ENCODE results near the gene MND1.

Gene MND1

DNA sequence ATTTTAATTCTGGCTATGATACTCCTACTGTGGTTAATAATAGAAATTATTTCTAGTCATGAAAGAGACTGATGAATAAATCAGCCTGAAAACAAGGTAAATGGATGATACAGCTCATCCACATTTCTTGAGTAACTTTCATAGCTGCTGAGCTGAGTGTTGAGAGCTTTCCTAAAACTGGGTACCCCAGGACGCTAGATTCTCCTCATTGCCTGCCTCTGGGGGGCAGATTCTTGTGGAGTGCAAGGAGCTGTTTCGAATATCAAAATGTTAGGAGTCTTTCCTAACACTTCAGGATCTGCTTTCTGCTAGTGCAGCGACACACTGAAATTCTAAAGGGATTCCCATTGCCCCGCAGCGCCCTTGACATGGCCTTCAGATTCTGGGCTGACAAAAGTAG, 2.1 kb downstream of the MND1 start:
- no peak for DNase-seq (ENCODE audit: low read depth in 2 of 2)

DNA sequence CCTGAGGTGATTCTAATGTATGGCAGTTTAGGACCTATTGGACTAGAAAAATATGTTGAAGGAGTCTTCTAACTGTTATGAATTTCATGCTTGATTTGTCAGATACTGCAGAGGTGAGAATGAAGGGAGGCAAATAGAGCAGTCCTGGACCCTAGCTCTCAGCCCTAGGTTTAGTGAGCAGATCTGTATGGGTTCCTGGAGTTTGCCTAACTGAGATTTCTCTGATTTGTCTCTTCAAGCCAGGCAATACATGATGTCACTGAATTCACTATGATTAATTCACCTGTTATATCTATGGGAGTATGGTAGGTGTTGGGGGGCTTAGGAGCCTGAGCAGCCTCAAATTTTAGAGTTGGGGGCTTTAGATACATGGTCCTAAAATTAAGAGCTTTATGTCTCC, 2.6 kb downstream of the MND1 start:
- no peak for DNase-seq (ENCODE audit: low read depth in 2 of 2)

DNA sequence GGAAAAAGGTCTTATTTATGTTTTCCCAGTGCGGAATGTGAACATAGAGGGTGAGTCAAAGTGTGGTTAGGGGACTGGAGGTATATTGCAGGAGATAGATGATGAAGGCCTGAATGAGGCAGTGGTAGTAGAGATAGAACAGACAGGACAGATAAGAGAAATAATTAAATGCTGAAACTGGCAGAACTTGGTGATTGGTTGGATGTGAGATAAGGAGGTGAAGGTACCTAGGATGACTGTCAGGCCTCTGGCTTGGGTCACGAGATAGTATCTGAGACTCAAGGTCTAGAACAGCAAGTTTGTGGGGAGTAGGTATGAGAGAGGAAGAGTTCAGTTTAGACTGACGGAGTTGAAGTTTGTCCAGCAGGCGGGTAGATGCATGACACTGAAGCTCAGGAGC, 3.5 kb downstream of the MND1 start:
- no peak for DNase-seq (ENCODE audit: low read depth in 2 of 2)

DNA sequence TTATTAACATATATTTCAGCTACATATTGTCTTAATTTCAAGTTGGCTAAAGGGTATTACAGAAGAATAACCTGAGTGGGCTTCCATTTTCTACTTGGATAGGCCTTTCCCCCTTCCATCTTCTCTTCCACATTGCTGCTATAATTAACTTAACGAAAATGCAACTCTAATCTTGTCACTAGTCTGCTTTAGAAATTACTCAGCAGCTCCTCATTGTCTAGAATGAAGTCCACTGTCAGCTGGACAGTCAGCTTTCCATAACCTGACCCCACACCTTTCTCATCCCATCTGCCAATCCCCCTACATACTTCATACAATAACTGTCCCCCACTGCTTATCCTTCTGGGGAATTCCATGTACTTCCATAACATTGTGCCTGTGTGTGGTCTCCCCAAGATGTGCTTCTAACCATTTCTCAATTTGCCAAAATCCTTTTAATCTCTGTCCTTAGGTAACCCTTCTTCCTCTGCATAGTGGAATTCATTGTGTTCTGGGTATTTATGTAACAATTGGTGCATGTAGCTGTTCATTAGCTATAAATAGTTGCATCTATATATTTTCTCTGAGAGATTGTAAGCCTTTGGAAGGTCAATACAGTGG, 4.8 kb downstream of the MND1 start:
- no peak for DNase-seq (ENCODE audit: low read depth in 2 of 2)

DNA sequence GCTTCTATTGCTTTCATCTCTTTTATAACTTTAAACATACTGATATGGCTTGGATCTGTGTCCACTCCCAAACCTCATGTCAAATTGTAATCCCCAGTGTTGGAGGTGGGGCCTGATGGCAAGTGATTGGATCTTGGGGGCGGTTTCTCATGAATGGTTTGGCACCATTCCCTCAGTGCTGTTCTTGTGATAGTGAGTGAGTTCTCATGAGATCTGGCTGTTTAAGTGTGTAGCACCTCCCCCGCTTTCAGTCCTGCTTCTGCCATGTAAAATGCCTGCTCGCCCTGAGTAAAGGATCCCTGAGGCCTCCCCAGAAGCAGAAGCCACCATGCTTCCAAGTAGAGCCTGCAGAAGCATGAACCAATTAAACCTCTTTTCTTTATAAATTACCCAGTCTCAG, 17.7 kb downstream of the MND1 start:
- DNase-seq (ENCODE audit: low read depth in 2 of 2) = no peak

DNA sequence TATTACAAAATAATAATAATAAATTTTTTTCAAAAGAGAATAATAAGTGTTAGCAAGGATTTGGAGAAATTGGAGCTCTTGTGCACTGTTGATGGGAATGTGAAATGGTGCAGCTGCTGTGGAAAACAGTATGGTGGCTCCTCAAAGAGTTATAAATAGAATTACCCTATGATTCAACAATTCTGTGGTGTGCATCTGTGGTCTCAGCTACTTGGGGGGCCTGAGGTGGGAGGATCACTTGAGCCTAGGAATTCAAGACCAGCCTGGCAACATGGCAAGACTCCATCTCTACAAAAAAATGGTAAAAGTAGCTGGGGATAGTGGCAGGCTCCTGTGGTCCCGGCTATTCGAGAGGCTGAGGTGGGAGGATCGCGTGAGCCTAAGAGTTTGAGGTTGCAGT, 19.6 kb downstream of the MND1 start:
- no peak for DNase-seq (ENCODE audit: low read depth in 2 of 2)

DNA sequence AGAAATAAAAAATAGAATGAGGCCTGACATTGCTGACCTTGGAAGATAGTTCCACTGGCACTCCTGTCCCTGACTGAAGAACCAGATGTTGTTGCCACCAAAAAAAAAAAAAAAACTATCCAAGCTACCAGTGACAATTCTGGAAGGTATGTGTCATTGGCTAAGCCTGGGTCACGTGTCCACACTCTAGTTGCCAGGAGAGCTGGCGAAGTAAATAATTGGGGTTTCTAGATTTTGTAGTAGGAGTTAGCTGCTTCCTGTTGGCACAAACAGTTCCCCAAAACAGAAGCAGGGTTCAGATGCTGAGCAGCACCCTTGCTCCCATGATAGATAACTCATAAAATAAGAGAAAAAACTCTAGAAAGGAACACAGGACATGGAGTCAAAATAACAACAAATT, 20.5 kb downstream of the MND1 start:
- no peak for DNase-seq (ENCODE audit: low read depth in 2 of 2)

DNA sequence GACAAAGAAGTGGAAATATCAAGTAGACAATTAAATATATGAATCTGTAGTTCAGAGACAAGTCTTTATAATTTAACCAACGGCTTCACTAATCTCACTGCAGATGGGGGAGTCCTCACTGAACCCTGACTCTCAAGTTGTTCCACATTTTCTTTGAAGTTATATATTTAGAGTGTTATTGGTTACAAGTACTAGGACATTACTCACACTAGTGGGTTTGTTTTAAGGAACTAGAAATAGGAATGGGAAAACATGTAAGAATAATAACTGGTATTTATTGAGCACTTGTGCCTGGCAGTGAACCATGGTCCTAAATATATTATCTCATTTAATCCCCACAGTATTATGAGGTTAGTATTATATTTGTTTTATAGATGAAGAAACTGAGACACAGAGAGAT, 22.0 kb downstream of the MND1 start:
- DNase-seq (ENCODE audit: low read depth in 2 of 2) = no peak

DNA sequence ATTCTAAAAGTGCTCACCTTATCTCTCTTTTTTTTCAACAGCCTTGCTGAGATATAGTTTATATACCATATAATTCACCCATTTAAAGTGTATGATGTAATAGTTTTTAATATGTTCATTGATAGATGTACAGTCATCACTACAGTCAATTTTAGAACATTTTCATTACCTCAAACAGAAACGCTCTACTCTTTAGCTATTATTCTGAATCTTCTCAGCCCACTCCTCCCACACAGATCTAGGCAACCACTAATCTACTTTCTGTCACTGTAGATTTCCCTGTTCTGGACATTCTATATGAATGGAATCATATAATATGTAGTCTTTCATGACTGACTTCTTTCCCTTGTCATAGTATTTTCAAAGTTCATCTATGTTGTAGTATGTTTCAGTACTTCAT, 22.6 kb downstream of the MND1 start:
- DNase-seq (ENCODE audit: low read depth in 2 of 2) = no peak

DNA sequence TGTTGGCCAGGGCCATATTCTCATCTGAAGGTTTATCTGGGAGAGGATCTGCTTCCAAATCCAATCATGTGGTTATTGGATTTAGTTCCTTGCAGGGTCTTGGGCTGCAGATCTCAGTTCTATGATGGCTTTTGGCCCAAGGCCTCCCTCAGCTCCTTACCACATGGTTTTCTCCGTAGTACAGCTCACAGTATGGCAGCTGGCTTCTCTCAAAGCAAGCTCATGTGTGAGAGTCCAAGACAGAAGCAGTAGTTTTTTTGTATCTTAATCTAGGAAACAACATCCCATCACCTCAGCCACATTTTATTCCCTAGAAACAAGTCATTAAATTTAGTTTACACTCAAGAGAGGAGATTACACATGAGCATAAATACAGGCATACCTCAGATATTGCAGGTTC, 24.5 kb downstream of the MND1 start:
- no peak for DNase-seq (ENCODE audit: low read depth in 2 of 2)

DNA sequence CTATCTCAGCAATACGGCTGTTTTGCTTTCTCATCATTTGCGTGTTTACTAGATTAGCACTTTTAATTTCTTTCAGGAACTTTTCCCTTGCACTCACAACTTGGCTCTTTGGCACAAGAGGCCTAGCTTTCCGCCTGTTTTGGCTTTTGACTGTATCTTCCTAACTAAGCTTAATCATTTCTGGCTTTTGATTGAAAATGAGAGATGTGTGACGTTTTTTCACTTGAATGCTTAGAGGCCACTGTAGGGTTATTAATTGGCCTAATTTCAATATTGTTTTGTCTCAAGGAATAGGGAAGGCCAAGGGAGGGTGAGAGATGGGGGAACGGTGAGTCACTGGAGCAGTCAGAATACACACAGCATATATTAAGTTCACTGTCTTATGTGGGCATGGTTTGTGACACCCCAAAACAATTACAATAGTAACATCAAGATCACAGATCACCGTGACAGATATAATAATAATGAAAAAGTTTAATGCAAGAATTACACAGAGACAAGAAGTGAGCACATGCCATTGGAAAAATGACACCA, 27.3 kb downstream of the MND1 start:
- no peak for DNase-seq (ENCODE audit: low read depth in 2 of 2)

DNA sequence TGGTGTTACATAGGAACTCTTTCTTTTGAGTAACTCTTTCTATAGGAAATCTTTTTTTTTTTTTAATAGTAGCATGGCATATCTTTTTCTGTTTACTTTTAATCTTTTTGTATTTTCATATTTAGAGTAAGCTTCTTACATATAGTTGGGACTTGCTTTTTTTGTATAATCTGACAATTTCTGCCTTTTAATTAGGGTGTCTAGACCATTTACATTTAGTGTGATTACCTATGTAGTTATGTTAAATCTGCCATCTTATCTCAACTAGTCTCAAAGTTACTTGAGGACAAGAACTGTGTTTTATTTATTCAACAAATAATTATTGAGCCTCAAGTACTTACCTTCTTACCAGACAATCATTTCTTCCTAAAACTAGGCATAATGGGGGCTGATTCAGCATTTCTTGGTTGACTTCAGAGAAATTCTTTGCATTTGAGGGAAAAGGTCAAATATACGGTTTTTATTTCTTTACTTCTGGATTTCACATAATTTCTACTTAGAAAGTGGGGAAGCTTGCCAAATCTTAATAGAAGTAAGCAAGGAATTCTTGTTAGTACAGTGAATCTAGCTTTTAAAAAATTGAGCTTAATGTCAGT, 28.6 kb downstream of the MND1 start:
- no peak for DNase-seq (ENCODE audit: low read depth in 2 of 2)

DNA sequence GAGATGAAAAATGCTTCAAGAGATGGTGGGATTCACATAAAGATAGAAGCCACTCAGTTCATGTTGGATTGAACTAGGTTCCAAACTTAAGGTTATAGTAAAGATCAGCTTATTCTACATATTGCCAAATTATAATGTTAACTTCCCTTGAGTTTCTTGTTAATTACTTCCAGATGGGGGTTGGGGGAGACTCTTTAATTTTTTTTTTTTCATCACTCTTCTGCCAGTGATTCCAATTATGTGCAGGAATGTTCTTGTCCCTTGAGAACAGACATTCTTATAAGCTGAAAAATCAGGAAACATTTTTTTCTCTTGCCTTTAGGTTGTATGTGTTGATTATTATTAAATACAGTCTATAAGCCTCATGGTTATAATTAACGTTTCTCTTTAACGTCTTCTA, 30.0 kb downstream of the MND1 start:
- DNase-seq (ENCODE audit: low read depth in 2 of 2) = no peak

DNA sequence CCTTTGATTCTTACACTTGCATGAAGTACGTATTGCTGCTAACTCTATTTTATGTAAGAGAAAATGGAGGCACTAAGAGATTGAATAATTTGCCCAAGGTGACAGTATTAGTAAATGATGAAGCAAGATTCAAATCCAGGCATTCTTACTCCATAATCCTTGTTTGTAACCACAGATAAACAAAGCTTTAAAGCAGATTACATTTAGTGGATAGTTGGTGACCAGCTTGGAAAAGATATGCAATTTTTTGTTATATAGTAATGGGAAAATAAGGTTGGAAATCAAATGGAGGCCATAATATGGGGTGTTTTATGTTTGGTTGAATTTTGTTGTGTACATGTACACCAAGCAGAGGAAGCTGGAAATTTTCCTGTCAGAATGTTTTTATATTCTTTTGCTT, 30.8 kb downstream of the MND1 start:
- no peak for DNase-seq (ENCODE audit: low read depth in 2 of 2)

DNA sequence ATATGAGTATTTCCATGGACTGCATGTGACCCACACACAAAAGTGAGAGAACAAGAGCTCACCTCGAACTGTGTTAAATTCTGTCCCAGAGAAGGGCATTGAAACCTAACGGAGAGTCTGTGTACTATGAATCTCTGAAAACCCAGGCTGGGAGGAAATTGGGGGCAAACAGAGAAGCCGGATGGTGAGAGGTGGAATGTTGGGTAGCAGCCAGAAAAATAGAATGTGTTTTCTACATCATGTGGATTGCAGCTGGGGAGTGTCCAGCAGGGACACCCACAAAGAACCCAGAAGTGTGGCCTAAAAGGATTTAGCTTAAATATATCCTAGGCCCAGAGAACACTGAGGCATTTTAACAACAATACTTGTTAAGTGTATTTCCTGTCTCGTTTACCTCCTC, 38.6 kb downstream of the MND1 start:
- DNase-seq (ENCODE audit: low read depth in 2 of 2) = no peak

DNA sequence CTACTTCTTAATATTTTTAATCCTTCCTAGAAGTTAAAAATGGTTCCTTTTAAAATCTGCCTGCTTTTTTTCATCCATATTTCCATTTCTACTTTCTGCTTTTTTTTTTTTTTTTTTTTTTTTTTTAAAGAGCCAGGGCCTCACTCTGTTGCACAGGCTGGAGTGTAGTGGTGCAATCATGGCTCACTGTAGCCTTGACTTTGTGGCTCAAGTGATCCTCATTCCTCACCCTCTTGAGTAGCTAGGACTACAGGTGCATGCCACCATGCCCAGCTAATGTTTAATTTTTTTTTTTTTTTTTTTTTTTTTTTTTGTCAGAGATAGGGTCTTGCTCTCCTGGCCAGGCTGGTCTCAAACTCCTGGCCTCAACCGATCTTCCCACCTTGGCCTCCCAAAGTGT, 39.7 kb downstream of the MND1 start:
- no peak for DNase-seq (ENCODE audit: low read depth in 2 of 2)

DNA sequence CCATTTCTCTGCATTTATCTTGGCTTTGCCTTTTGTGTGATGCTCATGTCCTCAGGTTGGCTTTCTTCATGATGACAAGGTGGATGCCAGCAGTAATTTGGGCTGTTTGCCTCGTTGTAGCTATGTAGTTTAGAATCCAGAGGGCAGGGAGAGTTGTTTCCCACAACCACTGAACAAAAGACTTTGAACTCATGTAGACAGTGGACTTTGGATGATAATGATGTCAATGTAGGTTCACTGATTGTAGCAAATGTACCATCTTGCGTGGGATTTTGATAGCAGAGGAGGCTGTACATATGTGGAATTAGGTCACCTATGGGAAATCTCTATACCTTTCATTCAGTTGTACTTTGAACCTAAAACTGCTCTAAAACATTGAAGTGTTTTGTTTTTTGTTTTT, 41.3 kb downstream of the MND1 start:
- no peak for DNase-seq (ENCODE audit: low read depth in 2 of 2)

DNA sequence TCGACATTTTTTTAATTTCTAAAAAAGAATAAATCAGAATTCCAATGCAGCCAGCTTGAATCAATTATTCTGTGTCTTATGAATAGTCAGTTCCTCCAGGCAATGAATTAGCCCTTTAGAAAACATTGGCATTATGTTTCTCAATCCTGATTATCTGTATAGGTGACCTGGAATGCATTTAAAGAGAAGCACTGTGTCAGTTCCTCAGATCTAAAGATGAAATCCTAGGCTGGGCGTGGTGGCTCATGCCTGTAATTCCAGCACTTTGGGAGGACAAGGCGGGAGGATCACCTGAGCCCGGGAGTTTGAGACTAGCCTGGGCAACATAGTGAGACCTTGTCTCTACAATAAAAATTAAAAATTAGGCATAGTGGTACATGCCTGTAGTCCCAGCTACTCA, 43.5 kb downstream of the MND1 start:
- DNase-seq (ENCODE audit: low read depth in 2 of 2) = no peak

DNA sequence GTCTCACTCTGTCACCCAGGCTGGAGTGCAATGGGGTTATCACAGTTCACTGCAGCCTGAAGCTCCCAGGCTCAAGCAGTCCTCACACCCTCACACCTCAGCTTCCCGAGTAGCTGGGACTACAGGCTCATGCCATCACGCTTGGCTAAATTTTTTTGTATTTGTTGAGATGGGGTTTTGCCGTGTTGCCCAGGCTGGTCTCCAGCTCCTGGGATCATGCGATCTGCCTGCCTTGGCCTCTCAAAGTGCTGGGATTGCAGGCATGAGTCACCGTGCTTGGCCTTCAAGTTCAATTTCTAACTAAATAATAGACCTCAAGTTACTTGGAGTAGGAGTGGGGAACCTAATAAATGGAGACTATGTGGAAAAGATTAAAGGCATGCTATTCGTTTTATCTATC, 48.9 kb downstream of the MND1 start:
- no peak for DNase-seq (ENCODE audit: low read depth in 2 of 2)

DNA sequence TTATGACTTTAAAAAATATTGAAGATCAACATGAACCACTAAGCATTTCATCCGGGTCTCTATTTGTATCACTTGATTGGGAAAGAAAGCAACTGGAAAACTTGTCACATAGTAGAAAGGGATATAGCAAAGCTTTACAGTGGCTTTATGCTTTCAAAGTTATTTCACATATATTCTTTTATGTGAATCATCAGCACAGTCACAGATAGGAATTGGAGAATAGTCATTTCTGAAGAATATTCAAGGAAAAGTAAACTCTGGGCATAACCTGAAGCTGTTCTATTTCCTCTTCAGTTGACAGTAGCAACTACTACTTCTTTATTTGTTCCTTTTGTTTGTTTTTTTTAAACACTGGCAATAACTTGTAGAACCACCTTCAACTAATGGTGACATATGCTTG, 50.5 kb downstream of the MND1 start:
- DNase-seq (ENCODE audit: low read depth in 2 of 2) = no peak

DNA sequence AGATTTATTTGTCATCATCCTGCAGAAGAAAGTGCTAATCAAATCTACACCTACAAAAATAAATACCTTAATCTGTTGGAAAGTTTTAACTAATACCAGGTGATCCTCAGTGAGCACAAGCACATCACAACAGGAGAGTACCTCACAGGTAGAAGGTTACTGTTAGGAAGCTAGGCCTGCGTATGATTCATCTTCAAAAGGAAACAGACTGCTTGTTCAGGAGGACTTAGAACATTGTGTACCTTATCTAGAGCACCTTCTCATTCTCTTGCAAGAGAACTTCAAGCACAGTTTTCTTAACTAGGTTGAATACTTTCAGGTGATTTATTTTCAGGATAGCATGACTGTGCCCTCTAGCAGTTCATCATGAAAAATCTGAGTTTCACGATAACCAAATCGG, 54.2 kb downstream of the MND1 start:
- no peak for DNase-seq (ENCODE audit: low read depth in 2 of 2)

DNA sequence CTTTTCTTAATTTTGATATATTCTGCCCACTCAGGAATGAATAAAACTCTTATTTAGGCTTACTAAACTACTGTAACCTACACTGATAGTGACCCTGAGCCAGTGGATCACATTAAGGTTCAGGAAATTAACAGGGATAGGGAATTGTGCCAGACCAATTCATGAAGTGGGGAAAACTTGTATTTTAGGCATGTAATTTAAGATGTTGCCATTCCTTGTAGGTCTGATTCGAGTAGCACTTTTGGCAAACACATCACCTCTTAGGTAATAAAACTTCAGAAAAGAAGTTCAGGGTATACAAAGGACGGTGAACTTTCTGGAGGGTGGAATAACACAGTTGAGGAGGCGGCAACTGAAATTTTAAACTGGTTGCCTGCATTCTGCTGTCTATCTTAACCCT, 54.9 kb downstream of the MND1 start:
- DNase-seq (ENCODE audit: low read depth in 2 of 2) = no peak

DNA sequence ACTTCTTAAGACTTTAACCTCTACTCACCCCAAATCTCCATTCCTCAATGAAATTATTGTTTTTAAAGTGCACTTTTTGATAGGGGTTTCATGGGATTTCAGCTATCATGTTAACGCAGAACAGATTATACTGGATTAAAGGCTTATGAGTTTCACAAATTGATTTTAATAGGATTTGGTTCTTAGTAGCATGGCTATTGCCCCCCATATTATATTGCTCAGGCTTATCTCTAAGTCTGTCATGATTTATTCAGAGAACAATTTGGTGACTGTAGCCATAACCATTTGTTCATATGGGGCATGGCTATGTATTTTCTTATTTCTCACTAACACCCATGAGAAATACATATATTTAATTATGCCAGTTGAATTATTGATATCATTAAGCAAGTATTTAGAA, 57.0 kb downstream of the MND1 start:
- DNase-seq (ENCODE audit: low read depth in 2 of 2) = no peak

DNA sequence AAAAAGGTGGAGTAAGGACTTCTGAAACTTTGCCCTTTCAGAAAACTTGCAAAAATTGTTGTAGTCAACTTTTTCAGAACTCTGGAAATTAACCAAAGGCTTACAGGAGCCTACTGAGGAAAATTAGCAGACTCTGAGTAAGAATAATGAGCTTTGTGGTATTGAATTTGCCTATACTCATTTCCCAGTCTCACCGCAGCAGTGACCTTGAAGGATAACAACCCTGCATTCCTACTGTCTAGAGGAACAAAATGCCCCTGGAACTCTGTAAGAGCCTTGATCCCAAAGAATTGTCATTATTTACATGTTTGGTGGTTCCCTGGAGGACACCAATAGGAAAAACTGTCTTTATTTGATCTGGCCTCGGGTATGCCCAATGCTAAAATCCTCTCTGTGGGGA, 57.9 kb downstream of the MND1 start:
- no peak for DNase-seq (ENCODE audit: low read depth in 2 of 2)
